ENCODE data around the gene ERC2. TPM values are rescaled to one million over a fixed set of nuclear protein-coding genes. Genes with fewer than 3 reads are reported as not detected.

The ERC2 gene
- total and polyA plus RNA-seq, 7 experiments from 2014 or later: not detected

DNA sequence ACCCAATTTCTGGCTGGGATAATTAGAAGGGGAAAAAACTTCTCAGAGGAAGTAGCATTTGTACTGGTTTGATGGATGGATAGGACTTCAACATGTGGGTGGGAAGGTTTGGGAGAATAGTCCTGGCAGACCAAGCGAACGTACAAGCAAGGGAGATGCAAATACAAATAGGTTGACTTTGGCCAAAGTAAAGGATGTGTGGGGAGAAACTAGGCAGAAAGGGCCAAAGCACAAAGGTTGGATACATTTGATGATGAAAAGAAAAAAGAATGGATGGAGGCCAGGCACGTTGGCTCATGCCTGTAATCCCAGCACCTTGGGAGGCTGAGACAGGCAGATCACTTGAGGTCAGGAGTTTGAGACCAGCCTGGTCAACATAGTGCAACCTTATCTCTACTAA lies 63.4 kb downstream of the ERC2 start:
- H3K27me3 Mint-ChIP-seq: peaks cover 6 to 44% (median 22%) of the 10 kb centered on the region in 5 donors
- no peak for DNase-seq
- no peaks in the 10 kb centered on the region for H3K4me1 Mint-ChIP-seq
- ATAC-seq: no peak
- Histone ChIP-seq H3K27ac (ENCODE audit: low read depth, low read length) (no peak overlapping the region), H3K4me1 (ENCODE audit: control insufficient read depth in 2 of 2, insufficient read depth in 2 of 2, low read length in 2 of 2) (no peaks in the 10 kb centered on the region), H3K27me3 (ENCODE audit: control insufficient read depth in 2 of 2, insufficient read depth in 2 of 2, low read length in 2 of 2) (no peaks in the 10 kb centered on the region), H3K36me3 (ENCODE audit: control insufficient read depth in 2 of 3, insufficient read depth in 3 of 3, low read length in 3 of 3) (no peaks in the 10 kb centered on the region), H3K9me3 (ENCODE audit: control insufficient read depth in 2 of 3, low read length in 3 of 3) (no peaks in the 10 kb centered on the region), H3K4me3 (ENCODE audit: low read length) (no peak overlapping the region)
- no peak overlapping the region for H3K4me3 Mint-ChIP-seq
- intact Hi-C loops (cut with micrococcal nuclease): no loop called here
- POLR2A ChIA-PET: no interaction called here
- no peak overlapping the region for H3K27ac Mint-ChIP-seq
- peaks cover 0 to 11% (median 0%) of the 10 kb centered on the region in 11 donors for H3K9me3 Mint-ChIP-seq
- CTCF ChIA-PET: no interaction called here
- H3K36me3 Mint-ChIP-seq: no peaks in the 10 kb centered on the region

DNA sequence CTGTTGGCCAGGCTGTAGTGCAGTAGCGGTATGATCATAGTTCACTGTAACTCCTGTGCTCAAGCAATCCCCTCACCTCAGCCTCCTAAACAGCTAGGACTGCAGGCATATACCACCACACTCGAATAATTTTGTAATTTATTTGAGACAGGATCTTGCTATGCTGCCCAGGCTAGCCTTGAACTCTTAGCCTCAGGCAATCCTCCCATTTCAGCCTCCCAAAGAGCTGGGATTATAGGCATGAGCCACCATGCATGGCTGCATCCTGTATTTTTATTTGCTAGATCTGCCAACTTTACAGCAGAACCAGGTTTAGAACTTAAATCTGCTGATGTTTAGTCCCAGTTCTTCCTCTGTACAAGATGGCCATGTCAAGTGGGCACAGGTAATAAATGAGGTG lies 69.6 kb downstream of the ERC2 start:
- Histone ChIP-seq H3K4me3 (ENCODE audit: low read length) (no peak overlapping the region), H3K27me3 (ENCODE audit: control insufficient read depth in 2 of 2, insufficient read depth in 2 of 2, low read length in 2 of 2) (no peaks in the 10 kb centered on the region), H3K36me3 (ENCODE audit: control insufficient read depth in 2 of 3, insufficient read depth in 3 of 3, low read length in 3 of 3) (no peaks in the 10 kb centered on the region), H3K4me1 (ENCODE audit: control insufficient read depth in 2 of 2, insufficient read depth in 2 of 2, low read length in 2 of 2) (no peaks in the 10 kb centered on the region), H3K27ac (ENCODE audit: low read depth, low read length) (no peak overlapping the region), H3K9me3 (ENCODE audit: control insufficient read depth in 2 of 3, low read length in 3 of 3) (no peaks in the 10 kb centered on the region)
- Mint-ChIP-seq H3K36me3 (no peaks in the 10 kb centered on the region), H3K27ac (no peak overlapping the region), H3K27me3 (peaks cover 22 to 39% (median 25%) of the 10 kb centered on the region in 5 donors), H3K4me1 (no peaks in the 10 kb centered on the region), H3K4me3 (no peak overlapping the region), H3K9me3 (peaks cover 0 to 11% (median 2%) of the 10 kb centered on the region in 11 donors)
- intact Hi-C loops (cut with micrococcal nuclease): no loop called here
- ATAC-seq: no peak
- ChIA-PET POLR2A (no interaction called here), CTCF (no interaction called here)
- DNase-seq: no peak

DNA sequence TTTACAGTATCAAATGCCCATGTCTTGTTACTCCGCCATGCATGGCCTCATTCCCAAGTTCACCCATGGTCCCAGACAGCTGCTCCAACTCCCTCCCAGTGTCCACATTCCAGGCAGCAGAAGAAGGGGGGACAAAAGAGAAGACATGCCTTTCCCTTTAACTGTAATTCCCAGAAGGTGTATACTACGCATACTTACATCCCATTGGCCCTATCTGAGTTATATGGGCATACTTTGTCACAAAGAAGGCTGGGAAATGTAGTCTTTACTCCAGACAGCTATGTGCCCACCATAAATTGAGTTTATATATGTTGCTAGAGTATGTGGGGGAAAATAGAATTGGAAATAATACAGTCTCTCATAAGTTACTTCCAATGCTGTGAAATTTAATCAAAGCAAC lies 70.5 kb downstream of the ERC2 start:
- Histone ChIP-seq H3K36me3 (ENCODE audit: control insufficient read depth in 2 of 3, insufficient read depth in 3 of 3, low read length in 3 of 3) (no peaks in the 10 kb centered on the region), H3K4me1 (ENCODE audit: control insufficient read depth in 2 of 2, insufficient read depth in 2 of 2, low read length in 2 of 2) (no peaks in the 10 kb centered on the region), H3K27me3 (ENCODE audit: control insufficient read depth in 2 of 2, insufficient read depth in 2 of 2, low read length in 2 of 2) (no peaks in the 10 kb centered on the region), H3K27ac (ENCODE audit: low read depth, low read length) (no peak overlapping the region), H3K4me3 (ENCODE audit: low read length) (no peak overlapping the region), H3K9me3 (ENCODE audit: control insufficient read depth in 2 of 3, low read length in 3 of 3) (no peaks in the 10 kb centered on the region)
- CTCF ChIA-PET: no interaction called here
- Mint-ChIP-seq H3K4me3 (no peak overlapping the region), H3K27me3 (peaks cover 22 to 41% (median 30%) of the 10 kb centered on the region in 5 donors), H3K36me3 (no peaks in the 10 kb centered on the region), H3K27ac (no peak overlapping the region), H3K9me3 (peaks cover 0 to 7% (median 0%) of the 10 kb centered on the region in 11 donors), H3K4me1 (no peaks in the 10 kb centered on the region)
- ATAC-seq: no peak
- intact Hi-C loops (cut with micrococcal nuclease): no loop called here
- DNase-seq: no peak
- POLR2A ChIA-PET: no interaction called here

DNA sequence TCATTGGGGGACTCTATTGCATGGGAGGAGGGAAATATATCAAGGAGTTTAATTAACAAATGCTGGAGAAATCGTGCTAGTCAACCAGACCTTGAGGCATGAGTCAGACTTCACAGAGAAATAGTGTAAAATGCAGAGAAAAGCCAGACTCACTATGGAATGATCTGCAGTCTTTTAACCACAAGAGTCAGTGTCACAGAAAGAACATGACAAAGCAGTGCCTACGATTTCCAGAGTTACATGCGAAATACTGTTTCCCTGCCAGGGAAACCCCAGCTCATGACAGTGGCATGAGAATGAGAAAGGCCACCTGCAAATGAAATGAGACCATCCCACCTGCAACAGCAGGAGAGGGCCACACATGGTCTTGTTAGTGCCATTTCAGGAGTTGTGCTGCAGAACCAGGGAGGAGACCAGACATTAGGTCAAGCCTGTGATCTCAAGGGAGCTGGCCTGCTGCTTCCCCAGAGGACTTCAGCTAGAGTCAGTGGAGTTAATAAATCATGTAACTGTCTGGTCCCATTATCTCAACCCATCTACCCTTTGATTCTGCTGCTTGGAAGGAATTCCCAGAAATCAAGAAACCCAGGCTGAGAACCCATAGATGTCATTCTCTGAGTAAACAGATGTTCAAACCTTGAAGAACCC lies 79.0 kb downstream of the ERC2 start:
- H3K27me3 Mint-ChIP-seq: peaks cover 5 to 35% (median 27%) of the 10 kb centered on the region in 5 donors
- DNase-seq (no peak), ATAC-seq (no peak)
- Histone ChIP-seq H3K27me3 (ENCODE audit: control insufficient read depth in 2 of 2, insufficient read depth in 2 of 2, low read length in 2 of 2) (no peaks in the 10 kb centered on the region), H3K27ac (ENCODE audit: low read depth, low read length) (no peak overlapping the region), H3K9me3 (ENCODE audit: control insufficient read depth in 2 of 3, low read length in 3 of 3) (no peaks in the 10 kb centered on the region), H3K4me3 (ENCODE audit: low read length) (no peak overlapping the region), H3K36me3 (ENCODE audit: control insufficient read depth in 2 of 3, insufficient read depth in 3 of 3, low read length in 3 of 3) (no peaks in the 10 kb centered on the region), H3K4me1 (ENCODE audit: control insufficient read depth in 2 of 2, insufficient read depth in 2 of 2, low read length in 2 of 2) (no peaks in the 10 kb centered on the region)
- ChIA-PET POLR2A (no interaction called here), CTCF (no interaction called here)
- H3K9me3 Mint-ChIP-seq: peaks cover 0 to 4% (median 0%) of the 10 kb centered on the region in 11 donors
- H3K36me3 Mint-ChIP-seq: no peaks in the 10 kb centered on the region
- peaks cover 0 to 1% (median 0%) of the 10 kb centered on the region in 7 donors for H3K4me1 Mint-ChIP-seq
- intact Hi-C loops (cut with micrococcal nuclease): no loop called here
- no peak overlapping the region for H3K27ac Mint-ChIP-seq
- no peak overlapping the region for H3K4me3 Mint-ChIP-seq

DNA sequence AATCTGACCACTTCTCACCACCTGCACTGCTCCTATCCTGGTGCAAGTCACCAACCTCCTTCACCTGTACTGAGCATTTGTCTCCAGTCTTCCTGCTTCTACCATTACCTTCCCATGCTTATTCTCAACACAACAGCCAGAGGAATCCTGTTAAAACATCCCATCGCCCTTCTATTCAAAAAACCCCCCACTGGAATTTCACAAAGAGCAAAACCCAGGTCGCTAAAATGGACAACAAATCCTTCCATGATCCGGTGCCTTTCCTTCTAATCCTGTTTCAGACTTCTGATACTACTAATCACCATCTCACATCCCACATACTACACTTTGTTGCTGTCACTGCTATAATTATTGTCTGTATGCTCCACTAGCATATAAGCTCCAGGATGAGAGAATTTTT lies 85.2 kb downstream of the ERC2 start:
- Histone ChIP-seq H3K27ac (ENCODE audit: low read depth, low read length) (no peak overlapping the region), H3K9me3 (ENCODE audit: control insufficient read depth in 2 of 3, low read length in 3 of 3) (no peaks in the 10 kb centered on the region), H3K36me3 (ENCODE audit: control insufficient read depth in 2 of 3, insufficient read depth in 3 of 3, low read length in 3 of 3) (no peaks in the 10 kb centered on the region), H3K4me1 (ENCODE audit: control insufficient read depth in 2 of 2, insufficient read depth in 2 of 2, low read length in 2 of 2) (no peaks in the 10 kb centered on the region), H3K27me3 (ENCODE audit: control insufficient read depth in 2 of 2, insufficient read depth in 2 of 2, low read length in 2 of 2) (no peaks in the 10 kb centered on the region), H3K4me3 (ENCODE audit: low read length) (no peak overlapping the region)
- H3K4me1 Mint-ChIP-seq: no peaks in the 10 kb centered on the region
- no peak for DNase-seq
- H3K27me3 Mint-ChIP-seq: peaks cover 0 to 17% (median 12%) of the 10 kb centered on the region in 5 donors
- ATAC-seq: no peak
- ChIA-PET POLR2A (no interaction called here), CTCF (no interaction called here)
- no peak overlapping the region for H3K27ac Mint-ChIP-seq
- no peaks in the 10 kb centered on the region for H3K36me3 Mint-ChIP-seq
- intact Hi-C loops (cut with micrococcal nuclease): no loop called here
- H3K4me3 Mint-ChIP-seq: no peak overlapping the region
- peaks cover 0 to 1% (median 0%) of the 10 kb centered on the region in 11 donors for H3K9me3 Mint-ChIP-seq

DNA sequence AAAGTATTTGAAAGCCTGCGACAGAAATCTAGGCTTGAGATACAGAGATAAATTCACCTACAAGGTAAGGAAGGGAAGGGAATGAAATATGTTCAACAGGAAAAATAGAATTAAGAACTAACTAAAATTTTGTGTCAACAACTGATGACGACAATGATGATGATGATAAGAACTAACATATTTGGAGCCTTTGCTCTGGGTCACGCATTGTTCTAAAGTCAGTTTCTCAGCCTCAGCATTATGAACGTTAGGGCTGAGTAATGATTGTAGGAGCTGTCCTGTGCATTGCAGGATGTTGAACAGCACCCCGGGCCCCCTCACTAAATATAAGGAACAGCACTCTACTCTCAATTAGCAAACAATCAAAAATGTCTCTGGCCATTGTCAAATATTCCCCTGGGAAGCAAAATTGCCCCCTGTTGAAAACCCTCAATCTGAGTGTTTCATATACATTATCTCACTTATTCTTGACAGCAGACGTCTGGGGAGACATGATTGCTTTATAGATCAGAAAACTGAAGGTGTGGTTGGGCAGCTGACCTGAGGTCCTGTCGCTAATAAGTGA lies 88.5 kb downstream of the ERC2 start:
- H3K4me1 Mint-ChIP-seq: no peaks in the 10 kb centered on the region
- no peak for DNase-seq
- H3K27ac Mint-ChIP-seq: no peak overlapping the region
- H3K36me3 ChIP-seq (ENCODE audit: control insufficient read depth in 2 of 3, insufficient read depth in 3 of 3, low read length in 3 of 3): no peaks in the 10 kb centered on the region
- ATAC-seq: no peak
- H3K9me3 Mint-ChIP-seq: peaks cover 3 to 28% (median 12%) of the 10 kb centered on the region in 11 donors
- no peaks in the 10 kb centered on the region for H3K27me3 ChIP-seq (ENCODE audit: control insufficient read depth in 2 of 2, insufficient read depth in 2 of 2, low read length in 2 of 2)
- H3K4me1 ChIP-seq (ENCODE audit: control insufficient read depth in 2 of 2, insufficient read depth in 2 of 2, low read length in 2 of 2): no peaks in the 10 kb centered on the region
- peaks cover 0 to 5% (median 0%) of the 10 kb centered on the region in 5 donors for H3K36me3 Mint-ChIP-seq
- H3K4me3 ChIP-seq (ENCODE audit: low read length): no peak overlapping the region
- H3K4me3 Mint-ChIP-seq: no peak overlapping the region
- ChIA-PET POLR2A (no interaction called here), CTCF (no interaction called here)
- H3K27me3 Mint-ChIP-seq: peaks cover 0 to 27% (median 3%) of the 10 kb centered on the region in 5 donors
- no peak overlapping the region for H3K27ac ChIP-seq (ENCODE audit: low read depth, low read length)
- no peaks in the 10 kb centered on the region for H3K9me3 ChIP-seq (ENCODE audit: control insufficient read depth in 2 of 3, low read length in 3 of 3)
- intact Hi-C loops (cut with micrococcal nuclease): no loop called here

DNA sequence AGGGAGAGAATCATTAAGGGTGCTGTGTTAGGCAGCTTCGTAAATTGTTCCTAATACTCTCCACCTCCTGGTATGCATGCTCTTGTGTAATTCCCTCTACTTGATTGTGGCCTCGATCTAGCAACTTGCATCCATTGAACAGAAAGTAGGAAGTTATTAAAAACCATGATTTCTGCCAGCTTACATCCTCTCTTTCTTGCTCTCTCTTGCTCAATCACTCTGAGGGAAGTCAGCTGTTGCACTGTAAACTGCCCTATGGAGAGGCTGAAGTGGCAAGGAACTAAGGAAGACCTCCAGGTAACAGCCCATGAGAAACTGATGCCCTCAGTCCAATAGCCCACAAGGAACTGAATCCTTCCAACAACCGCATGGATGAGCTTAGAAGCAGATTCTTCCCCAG lies 92.6 kb downstream of the ERC2 start:
- ATAC-seq (no peak), DNase-seq (no peak)
- H3K27ac Mint-ChIP-seq: no peak overlapping the region
- Histone ChIP-seq H3K9me3 (ENCODE audit: control insufficient read depth in 2 of 3, low read length in 3 of 3) (no peaks in the 10 kb centered on the region), H3K4me3 (ENCODE audit: low read length) (no peak overlapping the region), H3K27ac (ENCODE audit: low read depth, low read length) (no peak overlapping the region), H3K27me3 (ENCODE audit: control insufficient read depth in 2 of 2, insufficient read depth in 2 of 2, low read length in 2 of 2) (no peaks in the 10 kb centered on the region), H3K4me1 (ENCODE audit: control insufficient read depth in 2 of 2, insufficient read depth in 2 of 2, low read length in 2 of 2) (no peaks in the 10 kb centered on the region), H3K36me3 (ENCODE audit: control insufficient read depth in 2 of 3, insufficient read depth in 3 of 3, low read length in 3 of 3) (no peaks in the 10 kb centered on the region)
- no peak overlapping the region for H3K4me3 Mint-ChIP-seq
- peaks cover 3 to 31% (median 12%) of the 10 kb centered on the region in 11 donors for H3K9me3 Mint-ChIP-seq
- peaks cover 2 to 37% (median 10%) of the 10 kb centered on the region in 5 donors for H3K27me3 Mint-ChIP-seq
- peaks cover 0 to 5% (median 0%) of the 10 kb centered on the region in 5 donors for H3K36me3 Mint-ChIP-seq
- H3K4me1 Mint-ChIP-seq: no peaks in the 10 kb centered on the region
- ChIA-PET CTCF (no interaction called here), POLR2A (no interaction called here)
- intact Hi-C loops (cut with micrococcal nuclease): no loop called here
